CD4-positive, alpha-beta T cell treated with Interleukin-4 for 1 hour (primary cell): ENCODE measurements around the gene BLMH.
"Not testable (repeated sequence)": the region's sequence is repeated elsewhere in the genome, so short reads cannot be mapped to it uniquely, and the experiment has no call there.

Experiments used
- DNase-seq, 2 donors: peaks; one replicate each; pipeline ENCODE4 v3.0.0-alpha.2; 2020 to 2022

Gene BLMH

GRCh38 chr17:30225112-30225511, 66.6 kb downstream of the BLMH start:
- DNase-seq: no peak

- no peak for DNase-seq
Observed at GRCh38 chr17:30224419-30224960, 67.3 kb downstream of the BLMH start.

- no peak for DNase-seq
Observed at GRCh38 chr17:30222721-30223175, 69.0 kb downstream of the BLMH start.

GRCh38 chr17:30222251-30222650, 69.5 kb downstream of the BLMH start:
- DNase-seq: no peak

- DNase-seq: no peak
Observed at GRCh38 chr17:30221346-30221745, 70.4 kb downstream of the BLMH start.

GRCh38 chr17:30220414-30220813, 71.3 kb downstream of the BLMH start:
- no peak for DNase-seq

- DNase-seq: no peak
Observed at GRCh38 chr17:30219833-30220232, 71.9 kb downstream of the BLMH start.

GRCh38 chr17:30219315-30219714, 72.4 kb downstream of the BLMH start:
- DNase-seq: no peak

GRCh38 chr17:30218799-30219198, 72.9 kb downstream of the BLMH start:
- no peak for DNase-seq

- DNase-seq: no peak
Observed at GRCh38 chr17:30217746-30218245, 73.9 kb downstream of the BLMH start.

- DNase-seq: no peak
Observed at GRCh38 chr17:30217054-30217453, 74.7 kb downstream of the BLMH start.

- no peak for DNase-seq
Observed at GRCh38 chr17:30212750-30213149, 79.0 kb downstream of the BLMH start.

GRCh38 chr17:30211371-30211770, 80.4 kb downstream of the BLMH start:
- DNase-seq: no peak

- no peak for DNase-seq
Observed at GRCh38 chr17:30210901-30211300, 80.8 kb downstream of the BLMH start.

- no peak for DNase-seq
Observed at GRCh38 chr17:30210366-30210765, 81.4 kb downstream of the BLMH start.

GRCh38 chr17:30209930-30210329, 81.8 kb downstream of the BLMH start:
- DNase-seq: no peak

- DNase-seq: no peak
Observed at GRCh38 chr17:30208214-30208613, 83.5 kb downstream of the BLMH start.

GRCh38 chr17:30207655-30208054, 84.1 kb downstream of the BLMH start:
- no peak for DNase-seq

GRCh38 chr17:30203471-30203981, 88.2 kb downstream of the BLMH start:
- DNase-seq: no peak

- DNase-seq: not testable (repeated sequence)
Observed at GRCh38 chr17:30200656-30201055, 91.1 kb downstream of the BLMH start.

- DNase-seq: no peak
Observed at GRCh38 chr17:30200106-30200505, 91.6 kb downstream of the BLMH start.

GRCh38 chr17:30199600-30199999, 92.1 kb downstream of the BLMH start:
- no peak for DNase-seq
